ENCODE data around the gene QSER1.

- TF ChIP-seq CTCF (IDR thresholded peaks at IDR 0.05) (no peak), POLR2A (IDR thresholded peaks at IDR 0.05) (no peak)
These were observed 6.8 kb downstream of the QSER1 start for GRCh38 chr11:32899438-32899837.

Data from gastroesophageal sphincter (tissue), 3 donors.